PC-3 (cell line): ENCODE measurements around the gene TMEM141. TPM values are rescaled to one million over a fixed set of nuclear protein-coding genes. Genes with fewer than 3 reads are reported as not detected.
"Not testable (repeated sequence)": the region's sequence is repeated elsewhere in the genome, so short reads cannot be mapped to it uniquely, and the experiment has no call there.

ENCODE experiments used
- ATAC-seq: fragments of 200-7000 bp; cut with Tn5 transposase; 2 replicates; pipeline ENCODE4 v1.9.1; 2020; ENCODE audit warnings: mild to moderate bottlenecking, moderate library complexity
- BruUV-seq: library from RNA; stranded (reverse); fragments of 400-500 nt; replicated peaks from 2 replicates; lab custom pipeline; 2021; lab: Mats Ljungman, UMichigan
- CTCF ChIA-PET: fragments of 300-600 bp; sonication (Branson Sonifier 250); formaldehyde crosslinking; loops from one replicate; lab custom pipeline; 2022; ENCODE audit warnings: antibody characterized with exemption; lab: Charles Lee
- POLR2A ChIA-PET: fragments of 300-600 bp; sonication (Branson Sonifier 250); formaldehyde crosslinking; loops from one replicate; lab custom pipeline; 2022; ENCODE audit warnings: antibody characterized with exemption; ENCODE audit not compliant: unreplicated experiment; lab: Charles Lee
- DNase-seq: peaks from one replicate; pipeline ENCODE4 v3.0.0-alpha.2; 2015
- H2AFZ ChIP-seq: fragments of 300-600 bp; sonication (generic); 2 replicates; pipeline ENCODE4 v1.6.0; 2016; ENCODE audit warnings: antibody characterized with exemption, low read length
- H3F3A ChIP-seq: fragments of 300-600 bp; sonication (generic); one replicate; pipeline ENCODE4 v1.6.0; 2017; ENCODE audit warnings: antibody characterized with exemption, low read length, control low read depth, mild to moderate bottlenecking; ENCODE audit not compliant: unreplicated experiment
- H3K27ac ChIP-seq: fragments of 300-600 bp; sonication (generic); 2 replicates; pipeline ENCODE4 v1.5.1; 2016; ENCODE audit warnings: mild to moderate bottlenecking, low read length
- H3K27me3 ChIP-seq: fragments of 300-600 bp; sonication (generic); 2 replicates; pipeline ENCODE4 v1.6.1; 2016; ENCODE audit warnings: low read length, mixed read lengths
- H3K36me3 ChIP-seq: fragments of 300-600 bp; sonication (generic); 2 replicates; pipeline ENCODE4 v1.6.1; 2016; ENCODE audit warnings: low read depth, mixed run types, low read length, mixed read lengths
- H3K4me1 ChIP-seq: fragments of 300-600 bp; sonication (generic); 2 replicates; pipeline ENCODE4 v1.5.1; 2016; ENCODE audit warnings: low read length; ENCODE audit not compliant: insufficient read depth
- H3K4me2 ChIP-seq: fragments of 300-600 bp; sonication (generic); 2 replicates; pipeline ENCODE4 v1.6.0; 2016; ENCODE audit warnings: low read length
- H3K4me3 ChIP-seq: fragments of 300-600 bp; sonication (generic); 2 replicates; pipeline ENCODE4 v1.5.1; 2016; ENCODE audit warnings: mild to moderate bottlenecking, low read length, mixed read lengths
- H3K79me2 ChIP-seq: fragments of 300-600 bp; sonication (generic); 2 replicates; pipeline ENCODE4 v1.6.1; 2017; ENCODE audit warnings: low read length, mixed read lengths
- H3K9ac ChIP-seq: fragments of 300-600 bp; sonication (generic); 2 replicates; pipeline ENCODE4 v1.6.0; 2016; ENCODE audit warnings: mild to moderate bottlenecking, low read length
- H3K9me2 ChIP-seq: fragments of 300-600 bp; sonication (generic); replicated peaks from 2 replicates; pipeline ENCODE4 v1.6.1; 2016; ENCODE audit warnings: mixed run types, low read length, mixed read lengths
- H3K9me3 ChIP-seq: fragments of 300-600 bp; sonication (generic); 2 replicates; pipeline ENCODE4 v1.6.1; 2016; ENCODE audit warnings: low read length, mixed read lengths
- H4K20me1 ChIP-seq: fragments of 300-600 bp; sonication (generic); 2 replicates; pipeline ENCODE4 v1.6.1; 2016; ENCODE audit warnings: low read length, mixed read lengths
- CTCF ChIP-seq: fragments of 300-600 bp; sonication (generic); conservative IDR thresholded peaks from 2 replicates; pipeline ENCODE4 v1.5.1; 2017; ENCODE audit warnings: antibody characterized with exemption, low read depth, mild to moderate bottlenecking, low read length
- EZH2 ChIP-seq: fragments of 300-600 bp; sonication (generic); IDR thresholded peaks from one replicate; pipeline ENCODE4 v1.6.1; 2017; ENCODE audit warnings: antibody characterized with exemption, mild to moderate bottlenecking, low read length; ENCODE audit not compliant: unreplicated experiment
- EZH2phosphoT487 ChIP-seq: fragments of 300-600 bp; sonication (generic); IDR thresholded peaks from 2 replicates; pipeline ENCODE4 v1.6.1; 2018; ENCODE audit warnings: mild to moderate bottlenecking, antibody characterized with exemption, low read length, borderline replicate concordance
- intact Hi-C: fragments of 100-400 bp; cut with micrococcal nuclease; formaldehyde crosslinking; loops from 2 replicates; pipeline ENCODE4 v1.9.0; 2023
- total RNA-seq: library from RNA; depleted of rRNA; stranded (reverse); fragments of >200 nt; gene quantifications from 2 replicates; pipeline ENCODE4 v1.2.3, GENCODE V29; 2014

TMEM141 gene
- total RNA-seq, 1 experiment from 2014 or later: 101 TPM

GRCh38 chr9:136840877-136841645 lies 49.9 kb downstream of the TMEM141 start:
- Histone ChIP-seq H3K9me3 (no peaks in the 10 kb centered on the region), H4K20me1 (no peaks in the 10 kb centered on the region), H3K4me1 (peaks cover 10% of the 10 kb centered on the region; the same call in 1 of the 2 replicates), H3K27ac (no peak overlapping the region), H3K27me3 (no peaks in the 10 kb centered on the region), H3K4me3 (no peak overlapping the region), H3K79me2 (no peaks in the 10 kb centered on the region), H3K9me2 (no peaks in the 10 kb centered on the region), H3F3A (no peaks in the 10 kb centered on the region), H3K36me3 (no peaks in the 10 kb centered on the region), H3K4me2 (no peak overlapping the region), H3K9ac (no peak overlapping the region), H2AFZ (no peak overlapping the region)
- no peak for TF ChIP-seq EZH2
- no peak for TF ChIP-seq CTCF
- no peak for TF ChIP-seq EZH2phosphoT487
- ATAC-seq (peak; percentile 21), DNase-seq (no peak)
- intact Hi-C loops: loop anchor here (10.0 kb wide), 1 partner anchor 154 kb away; the partner anchor contains the start of genes CLIC3 and PAXX
- POLR2A ChIA-PET: interaction anchor here (0.6 kb wide), 1 partner anchor 41 kb away, joined by 6 read pairs; no protein-coding TSS in a partner anchor
- BruUV-seq: no TSS peak
- CTCF ChIA-PET: no interaction called here

- H4K20me1 ChIP-seq, H3F3A ChIP-seq, H3K27ac ChIP-seq, H3K9me3 ChIP-seq, H3K27me3 ChIP-seq, H2AFZ ChIP-seq, H3K4me1 ChIP-seq, DNase-seq, H3K9me2 ChIP-seq, POLR2A ChIA-PET, H3K79me2 ChIP-seq, H3K36me3 ChIP-seq, H3K9ac ChIP-seq, BruUV-seq: not testable (repeated sequence)
- peak overlapping the region; percentile 88; the same call in 1 of the 2 replicates for H3K4me2 ChIP-seq
- CTCF ChIA-PET: interaction anchor here (1.0 to 1.6 kb wide), 3 partner anchors 41 to 71 kb away, joined by 3 read pairs; no protein-coding TSS in a partner anchor
- 0 out of 2 replicates have a peak, but pooled peaks have one; percentile 1 for ATAC-seq
- H3K4me3 ChIP-seq: peak overlapping the region; percentile 66; the same call in 1 of the 2 replicates
- intact Hi-C loops: loop anchor here (10.0 kb wide), 1 partner anchor 153 kb away; the partner anchor contains the start of genes CLIC3 and PAXX
Measured at GRCh38 chr9:136841646-136842379, 50.7 kb downstream of the TMEM141 start.

- ATAC-seq (peak; percentile 68), DNase-seq (peak; percentile 74)
- peak within 1 kb of the TSS; percentile 66 for H3K4me3 ChIP-seq
- peak within 1 kb of the TSS; percentile 88 for H3K4me2 ChIP-seq
- POLR2A ChIA-PET, H3K9me2 ChIP-seq, H4K20me1 ChIP-seq, H3K27ac ChIP-seq, H3K4me1 ChIP-seq, H3K9me3 ChIP-seq, H3K36me3 ChIP-seq, H3K79me2 ChIP-seq, H3K27me3 ChIP-seq, H2AFZ ChIP-seq, H3K9ac ChIP-seq, H3F3A ChIP-seq, BruUV-seq: not testable (repeated sequence)
- TF ChIP-seq CTCF: peak; percentile 66
- intact Hi-C loops: loop anchor here (10.0 kb wide), 1 partner anchor 152 kb away; the partner anchor contains the start of genes CLIC3 and PAXX
- CTCF ChIA-PET: interaction anchor here (1.0 to 1.6 kb wide), 3 partner anchors 42 to 72 kb away, joined by 3 read pairs; no protein-coding TSS in a partner anchor
Measured at GRCh38 chr9:136842380-136842948, 51.3 kb downstream of the TMEM141 start, which contains the start of gene AJM1. AJM1 (plus strand) TSS chr9:136842478; CDS start chr9:136844415, 1,937 bp downstream.
